Measurements from ENCODE around the gene DDI2.
"Not testable (repeated sequence)": the region's sequence is repeated elsewhere in the genome, so short reads cannot be mapped to it uniquely, and the experiment has no call there.

The DDI2 gene

GRCh38 chr1:15680561-15681348, 63.5 kb downstream of the DDI2 start:
- DNase-seq, result no peak

GRCh38 chr1:15681349-15682292, 64.4 kb downstream of the DDI2 start:
- DNase-seq, result no peak

DNA sequence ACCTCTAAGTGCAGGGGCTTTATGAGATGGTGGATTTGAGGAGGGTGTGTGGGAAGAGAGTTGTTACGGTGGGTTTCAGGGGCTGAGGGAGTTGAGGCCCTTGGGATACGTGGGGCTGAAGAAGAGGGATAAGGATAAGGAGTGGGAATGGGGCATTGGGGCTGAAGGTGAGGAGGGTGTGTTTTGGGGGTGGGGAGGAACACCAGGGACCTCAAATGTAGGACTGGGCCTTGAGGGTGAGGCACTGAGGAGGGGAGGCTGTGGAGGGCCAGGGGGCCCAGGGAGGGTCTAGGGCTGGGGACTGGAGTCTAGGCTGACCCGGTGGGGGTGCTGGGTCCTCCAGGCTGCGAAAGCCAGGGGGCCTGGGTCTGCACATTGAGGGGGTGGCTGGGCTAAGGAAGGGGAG, 65.7 kb downstream of the DDI2 start:
- no peak for DNase-seq

DNA sequence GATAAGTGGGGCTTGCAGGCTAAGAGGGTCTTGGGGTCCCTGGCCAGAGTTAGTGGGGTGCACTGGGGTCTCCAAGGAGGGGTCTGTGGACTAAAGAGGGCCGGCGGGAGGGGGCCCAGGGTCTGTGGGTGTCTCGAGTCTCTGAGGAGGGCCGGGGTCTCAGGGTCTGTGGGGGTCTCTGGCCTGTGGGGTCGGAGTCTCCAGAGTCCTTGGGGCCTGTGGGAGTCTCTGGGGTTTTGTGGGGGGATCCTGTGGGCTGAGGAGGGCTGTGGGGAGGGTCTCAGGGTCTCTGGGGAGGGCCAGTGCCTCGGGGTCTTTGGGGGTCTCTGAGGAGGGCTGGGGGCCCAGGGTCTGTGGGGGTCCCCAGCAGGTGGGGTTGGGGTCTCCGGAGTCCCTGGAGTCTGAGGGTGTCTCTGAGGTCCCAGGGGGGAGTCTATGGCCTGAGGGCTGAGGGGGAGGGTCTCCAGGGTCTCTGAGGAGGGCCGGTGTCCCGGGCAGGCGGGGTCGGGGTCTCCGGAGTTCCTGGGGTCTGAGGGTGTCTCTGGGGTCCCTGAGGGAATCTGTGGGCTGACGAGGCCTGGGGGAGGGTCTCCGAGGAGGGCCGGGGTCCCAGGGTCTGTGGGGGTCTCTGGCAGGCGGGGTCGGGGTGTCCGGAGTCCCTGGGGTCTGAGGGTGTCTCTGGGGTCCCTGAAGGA, 66.2 kb downstream of the DDI2 start:
- DNase-seq, result no peak

- no peak for DNase-seq
Observed at GRCh38 chr1:15684042-15684461, 66.8 kb downstream of the DDI2 start, which contains the start of gene PLEKHM2. PLEKHM2 (plus strand) TSS chr1:15684320; CDS start chr1:15684559, 239 bp downstream.

DNA sequence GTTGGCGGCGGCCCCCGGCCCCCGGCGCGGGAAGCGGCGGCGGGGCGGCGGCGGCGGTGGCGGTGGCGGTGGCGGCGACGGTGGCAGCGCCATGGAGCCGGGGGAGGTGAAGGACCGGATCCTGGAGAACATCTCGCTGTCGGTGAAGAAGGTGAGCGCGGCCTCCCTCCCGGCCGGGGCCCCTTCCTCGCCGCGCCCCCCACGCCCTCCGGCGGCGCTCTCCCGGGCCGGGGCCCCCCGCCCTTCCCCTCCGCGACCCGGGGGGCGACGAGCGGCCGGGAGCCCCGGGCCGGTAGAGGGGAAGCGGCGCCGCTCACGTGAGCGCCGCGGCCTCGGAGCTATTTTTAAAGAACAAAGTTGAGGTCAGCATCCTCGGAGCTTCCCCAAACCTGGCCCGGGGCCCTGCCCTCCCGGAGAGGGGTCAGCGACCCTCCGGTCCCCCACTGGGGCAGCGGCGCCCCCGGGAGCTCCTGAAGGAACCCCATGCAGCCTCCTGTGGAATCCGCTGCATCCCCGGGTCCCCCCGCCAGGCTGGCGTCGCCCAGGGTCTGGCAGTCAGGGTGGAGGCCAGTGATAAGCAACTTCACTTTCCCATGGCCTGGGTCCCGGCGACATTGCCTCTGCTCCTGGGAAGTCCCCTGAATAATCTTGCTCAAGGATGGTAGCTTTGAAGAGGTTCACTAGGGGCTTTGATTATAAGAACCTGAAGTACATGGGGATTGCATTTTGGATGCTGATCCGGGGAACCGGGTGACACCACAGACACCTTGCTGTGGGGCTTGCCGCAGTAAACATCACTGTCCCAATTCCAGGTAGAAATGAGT, 67.4 kb downstream of the DDI2 start:
- DNase-seq, result no peak

DNA sequence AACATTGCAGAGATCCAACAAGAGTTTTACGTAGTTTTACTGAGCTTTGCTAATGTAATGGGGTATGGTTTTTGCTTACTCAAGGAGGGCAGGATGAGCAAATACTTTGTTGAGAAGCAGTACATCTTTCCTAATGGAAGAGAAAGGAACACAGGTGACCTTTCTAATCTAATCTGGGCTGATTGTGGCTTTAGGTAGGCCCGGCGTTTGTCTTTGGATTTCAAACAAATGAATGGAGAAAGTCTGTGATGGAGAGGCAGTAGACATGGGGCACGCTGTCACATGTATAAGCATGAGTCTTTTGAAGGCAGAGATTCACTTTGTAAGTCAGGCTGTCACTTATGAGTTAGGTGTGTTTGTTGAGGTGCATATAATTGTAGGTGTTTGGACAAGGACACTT, 68.6 kb downstream of the DDI2 start:
- no peak for DNase-seq

DNA sequence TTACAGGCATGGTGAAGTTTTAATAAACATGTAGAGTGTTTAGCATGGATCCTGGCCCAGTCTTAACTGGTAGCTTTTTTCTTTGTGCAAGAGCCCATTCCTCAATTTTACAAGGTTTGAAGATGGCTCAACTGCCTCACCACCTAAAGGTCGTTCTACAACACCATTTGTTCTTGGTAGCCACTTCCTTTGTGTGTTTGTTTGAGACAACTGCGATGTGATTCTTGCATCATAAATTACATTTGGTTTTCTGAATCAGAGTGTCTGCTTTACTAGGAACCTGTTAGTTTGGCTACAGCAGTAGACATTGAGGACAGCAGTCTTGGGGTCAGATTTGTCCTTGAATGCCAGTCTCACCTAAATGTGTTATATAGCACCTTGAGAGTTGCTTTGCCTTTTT, 70.2 kb downstream of the DDI2 start:
- no peak for DNase-seq

GRCh38 chr1:15690317-15690716, 73.1 kb downstream of the DDI2 start:
- no peak for DNase-seq

GRCh38 chr1:15691434-15692032, 74.3 kb downstream of the DDI2 start:
- DNase-seq, result no peak

DNA sequence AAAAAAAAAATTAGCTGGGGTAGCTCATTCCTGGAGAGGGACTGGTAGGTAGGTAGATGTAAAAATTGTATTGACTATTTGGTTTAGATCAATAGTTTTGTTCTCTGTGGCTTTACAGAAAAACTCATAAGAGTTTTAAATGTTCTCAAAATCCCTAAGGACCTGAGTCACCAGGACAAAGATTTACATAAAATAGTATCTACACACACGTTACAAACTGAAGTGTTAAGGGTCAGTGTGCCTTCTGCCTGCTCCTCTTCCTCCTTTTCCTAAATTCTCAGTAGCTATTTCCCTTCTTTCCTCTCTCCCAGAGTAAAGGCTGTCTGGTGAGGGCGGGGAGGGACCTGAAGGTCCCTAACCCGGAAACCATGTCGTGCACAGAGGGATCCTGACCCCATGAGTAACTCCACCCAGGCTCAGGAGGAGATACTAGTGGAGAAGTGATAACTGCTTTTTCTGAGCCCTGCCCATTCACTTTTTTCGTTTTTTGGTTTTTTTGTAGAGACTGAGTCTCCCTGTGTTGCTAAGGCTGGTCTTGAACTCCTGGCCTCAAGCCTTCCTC, 74.9 kb downstream of the DDI2 start:
- DNase-seq, result no peak

- DNase-seq, result peak in 1 of 2 experiments; percentile 72
Observed at GRCh38 chr1:15693371-15693770, 76.1 kb downstream of the DDI2 start.

GRCh38 chr1:15696956-15697521, 79.8 kb downstream of the DDI2 start:
- DNase-seq, result no peak

- DNase-seq, result no peak
Observed at GRCh38 chr1:15698201-15698600, 80.9 kb downstream of the DDI2 start.

DNA sequence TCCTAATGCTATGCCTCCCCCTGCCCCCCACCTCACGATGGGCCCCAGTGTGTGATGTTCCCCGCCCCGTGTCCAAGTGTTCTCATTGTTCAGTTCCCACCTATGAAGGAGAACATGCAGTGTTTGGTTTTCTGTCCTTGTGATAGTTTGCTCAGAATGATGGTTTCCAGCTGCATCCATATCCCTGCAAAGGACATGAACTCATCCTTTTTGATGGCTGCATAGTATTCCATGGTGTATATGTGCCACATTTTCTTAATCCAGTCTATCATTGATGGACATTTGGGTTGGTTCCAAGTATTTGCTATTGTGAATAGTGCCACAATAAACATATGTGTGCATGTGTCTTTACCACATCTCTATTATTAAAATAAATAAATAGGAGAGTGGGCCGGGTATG, 82.1 kb downstream of the DDI2 start:
- not testable (repeated sequence) for DNase-seq

- DNase-seq, result no peak
Observed at GRCh38 chr1:15700508-15700907, 83.2 kb downstream of the DDI2 start.

DNA sequence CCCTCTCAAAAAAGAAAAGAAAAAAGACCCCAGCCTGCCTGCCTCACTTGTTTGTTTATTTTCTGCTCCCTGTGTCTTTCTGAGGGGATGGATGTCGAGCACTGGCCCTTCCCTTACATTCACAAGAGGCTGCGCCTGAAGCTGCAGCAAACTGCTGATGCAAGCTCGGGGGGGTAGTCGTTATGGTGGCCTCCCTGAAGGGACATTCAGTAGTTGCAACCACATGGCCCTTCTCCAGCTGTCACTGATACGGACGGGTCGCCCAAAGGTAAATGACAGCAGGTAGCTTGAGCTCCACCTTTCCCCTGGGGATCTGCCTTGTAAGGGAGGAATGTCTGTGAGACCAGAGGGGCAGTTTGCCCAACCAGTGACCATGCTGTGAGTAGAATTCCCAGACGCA, 84.5 kb downstream of the DDI2 start:
- DNase-seq, result no peak

- DNase-seq, result no peak
Observed at GRCh38 chr1:15702722-15703550, 85.7 kb downstream of the DDI2 start.

GRCh38 chr1:15703562-15703961, 86.3 kb downstream of the DDI2 start:
- DNase-seq, result no peak

- no peak for DNase-seq
Observed at GRCh38 chr1:15704526-15705183, 87.4 kb downstream of the DDI2 start.
